Ovary (tissue), 3 donors: ENCODE data around the gene MARCKS.

Experiments
- CTCF ChIP-seq, 3 donors: fragments of 450-650 bp in 2 of 3; fragments of 200-600 bp in 1 of 3; IDR thresholded peaks; one replicate each; pipeline versions ENCODE4 v1.5.1 to v1.8.0; 2016 to 2022; ENCODE audit warnings: antibody characterized with exemption in 3 of 3, mild to moderate bottlenecking in 1 of 3
- POLR2A ChIP-seq: fragments of 450-650 bp; IDR thresholded peaks from one replicate; pipeline ENCODE4 v1.6.1; 2017; ENCODE audit warnings: antibody characterized with exemption, mild to moderate bottlenecking, moderate library complexity
- donor health status: DM: no; HTN: no; CAD: no.

- no peak for TF ChIP-seq CTCF (IDR thresholded peaks at IDR 0.05)
- TF ChIP-seq POLR2A, result no peak
Observed at GRCh38 chr6:113857556-113858479, 673 bp downstream of the MARCKS start.
